ENCODE measurements around the gene SCFD2. TPM values are rescaled to one million over a fixed set of nuclear protein-coding genes. Genes with fewer than 3 reads are reported as not detected.
A peak's percentile ranks its signal among the peaks of the same experiment; 100 is the strongest.

Gene SCFD2
- total RNA-seq, 6 experiments from 2014 or later, result 35.2 to 46.7 (median 41.5) TPM

GRCh38 chr4:52863324-52863723 is 502.5 kb downstream of the SCFD2 start:
- DNase-seq, result no peak
- Mint-ChIP-seq H3K4me1 (ENCODE audit: low read depth) (peaks cover 6% of the 10 kb centered on the region), H3K27me3 (ENCODE audit: insufficient read depth) (peaks cover 14% of the 10 kb centered on the region), H3K4me3 (peak overlapping the region; percentile 86; the same call in 1 of the 2 replicates), H3K27ac (no peak overlapping the region), H3K36me3 (ENCODE audit: low read depth) (peaks cover 5% of the 10 kb centered on the region; the same call in 1 of the 2 replicates), H3K9me3 (peaks cover 8% of the 10 kb centered on the region)
- no peak for TF ChIP-seq CTCF (IDR thresholded peaks at IDR 0.05)

GRCh38 chr4:52862639-52863161 is 503.2 kb downstream of the SCFD2 start:
- no peak for TF ChIP-seq CTCF (IDR thresholded peaks at IDR 0.05)
- peak overlapping the region; percentile 86 for H3K4me3 Mint-ChIP-seq
- peaks cover 14% of the 10 kb centered on the region for H3K27me3 Mint-ChIP-seq (ENCODE audit: insufficient read depth)
- DNase-seq, result no peak
- no peak overlapping the region for H3K27ac Mint-ChIP-seq
- H3K9me3 Mint-ChIP-seq, result peaks cover 14% of the 10 kb centered on the region
- H3K36me3 Mint-ChIP-seq (ENCODE audit: low read depth), result peaks cover 11% of the 10 kb centered on the region
- H3K4me1 Mint-ChIP-seq (ENCODE audit: low read depth), result peaks cover 6% of the 10 kb centered on the region

- Mint-ChIP-seq H3K27ac (no peak within 1 kb of the TSS), H3K4me1 (ENCODE audit: low read depth) (peaks cover 6% of the 10 kb centered on the region), H3K36me3 (ENCODE audit: low read depth) (peaks cover 18% of the 10 kb centered on the region), H3K4me3 (peak within 1 kb of the TSS; percentile 86), H3K9me3 (peaks cover 21% of the 10 kb centered on the region), H3K27me3 (ENCODE audit: insufficient read depth) (peaks cover 14% of the 10 kb centered on the region)
- DNase-seq, result peak; percentile 37
- peak; percentile 42 for TF ChIP-seq CTCF (IDR thresholded peaks at IDR 0.05)
Observed at GRCh38 chr4:52861879-52862616, 503.8 kb downstream of the SCFD2 start, which contains the start of gene RASL11B. TSS of gene RASL11B (plus strand) at chr4:52862317. CDS start at chr4:52862508, 191 bp downstream.

- TF ChIP-seq CTCF (IDR thresholded peaks at IDR 0.05), result no peak
- Mint-ChIP-seq H3K27ac (no peak overlapping the region), H3K9me3 (peaks cover 24% of the 10 kb centered on the region), H3K4me3 (peak overlapping the region; percentile 86), H3K36me3 (ENCODE audit: low read depth) (peaks cover 20% of the 10 kb centered on the region), H3K27me3 (ENCODE audit: insufficient read depth) (peaks cover 14% of the 10 kb centered on the region), H3K4me1 (ENCODE audit: low read depth) (peaks cover 6% of the 10 kb centered on the region)
- no peak for DNase-seq
Observed at GRCh38 chr4:52861171-52861823, 504.6 kb downstream of the SCFD2 start.

GRCh38 chr4:52860361-52860760 is 505.5 kb downstream of the SCFD2 start:
- H3K4me3 Mint-ChIP-seq, result no peak overlapping the region

More at GRCh38 chr4:52860361-52860760, 505.5 kb downstream of the SCFD2 start:
- no peak for TF ChIP-seq CTCF (IDR thresholded peaks at IDR 0.05)
- peaks cover 6% of the 10 kb centered on the region for H3K4me1 Mint-ChIP-seq (ENCODE audit: low read depth)
- peaks cover 20% of the 10 kb centered on the region for H3K36me3 Mint-ChIP-seq (ENCODE audit: low read depth)
- DNase-seq, result no peak
- peaks cover 14% of the 10 kb centered on the region for H3K27me3 Mint-ChIP-seq (ENCODE audit: insufficient read depth)
- peaks cover 24% of the 10 kb centered on the region for H3K9me3 Mint-ChIP-seq
- no peak overlapping the region for H3K27ac Mint-ChIP-seq
